Activated CD8-positive, alpha-beta memory T cell treated with anti-CD3 and anti-CD28 coated beads for 1 hour (primary cell): ENCODE results near the gene CD80.
A peak's percentile ranks its signal among the peaks of the same experiment; 100 is the strongest.

Source experiments
- DNase-seq, 2 donors: peaks; one replicate each; pipeline ENCODE4 v3.0.0-alpha.2; 2020; ENCODE audit warnings: low read depth in 1 of 2; ENCODE audit errors: extremely low read depth in 1 of 2

The CD80 gene

GRCh38 chr3:119500265-119500664 is 59.1 kb downstream of the CD80 start:
- DNase-seq, result no peak

GRCh38 chr3:119498186-119499011 is 61.0 kb downstream of the CD80 start, which contains the start of gene TIMMDC1:
Gene TIMMDC1 (plus strand): TSS chr3:119498547. CDS start chr3:119498734, 187 bp downstream.
- DNase-seq, result peak; percentile 91 to 97

- DNase-seq, result no peak
Measured at GRCh38 chr3:119497820-119498185, 61.6 kb downstream of the CD80 start.

GRCh38 chr3:119494597-119494996 is 64.8 kb downstream of the CD80 start:
- no peak for DNase-seq

- DNase-seq, result no peak
Measured at GRCh38 chr3:119492810-119493209, 66.6 kb downstream of the CD80 start.

DNA sequence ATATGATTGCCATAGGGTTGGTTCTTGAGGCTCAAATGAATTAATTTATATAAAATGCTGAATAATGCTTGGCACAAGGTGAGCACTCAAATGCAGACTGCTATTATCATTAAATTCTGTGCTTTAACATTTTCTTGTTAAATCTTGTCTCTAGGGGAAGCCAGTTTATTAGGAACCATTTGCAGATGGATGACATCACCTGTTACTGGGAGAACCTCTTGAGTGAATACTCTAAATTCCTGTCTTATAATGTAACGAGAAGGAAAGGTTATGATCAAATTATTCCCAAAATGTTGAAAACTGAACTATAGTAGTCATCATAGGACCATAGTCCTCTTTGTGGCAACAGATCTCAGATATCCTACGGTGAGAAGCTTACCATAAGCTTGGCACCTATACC is 67.3 kb downstream of the CD80 start:
- no peak for DNase-seq

DNA sequence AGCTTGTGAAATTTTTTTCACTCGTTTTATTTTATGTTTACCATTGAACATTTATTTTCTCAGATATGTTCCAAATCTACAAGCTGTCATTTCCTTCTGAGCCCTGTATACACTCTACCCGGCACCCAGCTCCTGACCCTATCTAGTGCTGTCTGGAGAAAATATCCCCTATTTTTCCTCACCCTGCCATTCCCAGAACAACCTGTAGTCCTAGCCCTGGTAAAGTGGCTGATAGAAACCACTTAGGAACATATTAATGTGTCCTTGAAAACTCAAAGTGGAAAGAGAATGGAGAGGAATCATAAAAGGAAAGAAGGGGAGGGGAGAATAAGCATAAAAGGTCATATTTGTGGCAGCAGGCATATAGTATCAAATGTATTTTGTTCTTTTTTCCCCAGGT is 69.3 kb downstream of the CD80 start:
- DNase-seq, result no peak

DNA sequence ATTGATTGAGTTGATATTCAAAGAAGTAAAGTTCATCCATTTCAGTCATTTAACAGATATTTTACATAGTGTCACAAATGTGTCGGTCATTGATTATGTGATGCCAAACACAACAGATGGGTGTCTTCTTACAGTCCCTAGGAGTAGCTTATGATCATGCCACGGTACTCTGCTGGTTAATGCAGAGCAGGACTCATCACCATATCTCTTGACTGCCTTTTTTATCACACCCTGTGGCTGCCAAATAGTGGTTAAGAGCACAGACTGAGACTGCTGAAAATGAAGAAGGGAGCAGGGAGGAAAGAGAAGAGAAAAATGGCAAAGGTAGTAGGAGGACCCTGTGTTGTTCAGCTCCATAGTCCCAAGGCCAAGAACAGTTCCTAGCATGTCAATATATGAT is 73.9 kb downstream of the CD80 start:
- no peak for DNase-seq

DNA sequence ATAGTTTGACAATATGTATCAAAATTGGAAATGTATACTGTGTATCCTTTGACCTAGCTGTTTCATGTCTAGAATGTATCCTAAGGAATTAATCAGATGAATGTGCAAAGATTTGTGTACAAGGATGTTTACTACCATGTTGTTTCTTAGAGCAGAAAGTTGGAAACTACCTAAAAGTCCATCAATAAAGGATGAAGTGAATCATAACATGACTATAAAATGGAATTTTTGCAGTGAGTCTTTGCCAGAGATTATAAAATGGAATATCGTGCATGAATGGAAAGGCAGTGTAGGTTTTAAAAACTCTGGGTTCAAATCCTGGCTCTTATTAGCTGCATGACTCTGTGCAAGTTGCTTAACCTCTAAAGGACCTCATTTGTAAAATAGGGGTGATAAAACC is 76.3 kb downstream of the CD80 start:
- no peak for DNase-seq

- no peak for DNase-seq
Measured at GRCh38 chr3:119481079-119481478, 78.3 kb downstream of the CD80 start.
